Measurements from ENCODE around the gene SETD2. TPM values are rescaled to one million over a fixed set of nuclear protein-coding genes. Genes with fewer than 3 reads are reported as not detected.

Gene SETD2
- total RNA-seq, 4 donors from 2014 or later, result 42.9 to 59.6 (median 47.7) TPM

GRCh38 chr3:46991406-46992165 lies 172.3 kb downstream of the SETD2 start:
- H3K4me3 ChIP-seq (ENCODE audit: low read depth, poor library complexity, severe bottlenecking), result no peak overlapping the region
- WGBS, 2 donors, result 91 to 92% methylated on average over 16 of the region's 16 CpGs
- intact Hi-C loops (cut with DNase I; ENCODE audit: low total_unique reads), result no loop called here
- TF ChIP-seq CTCF (IDR thresholded peaks at IDR 0.05) (no peak), POLR2A (IDR thresholded peaks at IDR 0.05) (no peak)
- DNase-seq (ENCODE audit: low spot score in 2 of 2), result no peak

- no peak overlapping the region for H3K4me3 ChIP-seq (ENCODE audit: low read depth, poor library complexity, severe bottlenecking)
- intact Hi-C loops (cut with DNase I; ENCODE audit: low total_unique reads), result no loop called here
- 82 to 86% methylated on average over 11 of the region's 11 CpGs for WGBS, 2 donors
- no peak for TF ChIP-seq CTCF (IDR thresholded peaks at IDR 0.05)
- TF ChIP-seq POLR2A (IDR thresholded peaks at IDR 0.05), result no peak
- peak in 1 of 2 donors; percentile 90 for DNase-seq (ENCODE audit: low spot score in 2 of 2)
Observed at GRCh38 chr3:46990573-46991374, 173.1 kb downstream of the SETD2 start.

GRCh38 chr3:46989146-46989810 lies 174.6 kb downstream of the SETD2 start:
- no peak for TF ChIP-seq CTCF (IDR thresholded peaks at IDR 0.05)
- TF ChIP-seq POLR2A (IDR thresholded peaks at IDR 0.05), result no peak
- WGBS, 2 donors, result 77 to 85% methylated on average over 12 to 14 of the region's 17 CpGs
- intact Hi-C loops (cut with DNase I; ENCODE audit: low total_unique reads), result no loop called here
- peak in 1 of 2 donors; percentile 84 for DNase-seq (ENCODE audit: low spot score in 2 of 2)
- no peak overlapping the region for H3K4me3 ChIP-seq (ENCODE audit: low read depth, poor library complexity, severe bottlenecking)

- 93 to 94% methylated on average over 2 to 4 of the region's 4 CpGs for WGBS, 2 donors
Observed at GRCh38 chr3:46988616-46989015, 175.3 kb downstream of the SETD2 start.

More at GRCh38 chr3:46988616-46989015, 175.3 kb downstream of the SETD2 start:
- H3K4me3 ChIP-seq (ENCODE audit: low read depth, poor library complexity, severe bottlenecking), result no peak overlapping the region
- intact Hi-C loops (cut with DNase I; ENCODE audit: low total_unique reads), result no loop called here
- no peak for DNase-seq (ENCODE audit: low spot score in 2 of 2)
- TF ChIP-seq POLR2A (IDR thresholded peaks at IDR 0.05) (no peak), CTCF (IDR thresholded peaks at IDR 0.05) (no peak)

All from lower leg skin (tissue), 4 donors.